ENCODE results near the gene C3. TPM values are rescaled to one million over a fixed set of nuclear protein-coding genes. Genes with fewer than 3 reads are reported as not detected.
"Not testable (repeated sequence)": the region's sequence is repeated elsewhere in the genome, so short reads cannot be mapped to it uniquely, and the experiment has no call there.

C3 gene
- total RNA-seq, 1 donor from 2014 or later = 133 TPM

DNA sequence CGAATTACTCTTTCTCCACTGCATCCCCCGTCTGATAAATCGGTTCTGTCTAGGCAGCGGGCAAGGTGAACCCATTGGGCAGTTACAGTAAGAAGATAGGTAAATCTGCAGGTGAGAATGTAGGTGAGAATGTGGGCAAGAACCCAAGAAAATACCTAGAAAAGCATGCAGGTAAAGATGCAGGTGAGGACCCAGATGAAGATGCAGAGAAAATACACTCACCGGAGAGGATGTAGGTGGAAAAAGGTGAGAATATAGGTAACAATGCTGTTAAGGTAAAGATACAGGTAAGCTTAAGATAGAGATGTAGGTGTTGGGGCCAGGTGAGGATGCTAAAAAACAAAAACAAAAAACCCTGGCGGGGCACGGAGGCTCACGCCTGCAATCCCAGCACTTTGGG lies 44.2 kb downstream of the C3 start:
- Histone ChIP-seq H3K27ac (replicated peaks) (no peak overlapping the region), H3K9me3 (replicated peaks) (no peaks in the 10 kb centered on the region), H3K4me1 (peaks cover 6% of the 10 kb centered on the region), H3K4me3 (no peak overlapping the region), H3K27me3 (ENCODE audit: low read depth) (peaks cover 67% of the 10 kb centered on the region), H3K36me3 (peaks cover 10% of the 10 kb centered on the region)
- DNase-seq = no peak
- TF ChIP-seq, protein P1, sequence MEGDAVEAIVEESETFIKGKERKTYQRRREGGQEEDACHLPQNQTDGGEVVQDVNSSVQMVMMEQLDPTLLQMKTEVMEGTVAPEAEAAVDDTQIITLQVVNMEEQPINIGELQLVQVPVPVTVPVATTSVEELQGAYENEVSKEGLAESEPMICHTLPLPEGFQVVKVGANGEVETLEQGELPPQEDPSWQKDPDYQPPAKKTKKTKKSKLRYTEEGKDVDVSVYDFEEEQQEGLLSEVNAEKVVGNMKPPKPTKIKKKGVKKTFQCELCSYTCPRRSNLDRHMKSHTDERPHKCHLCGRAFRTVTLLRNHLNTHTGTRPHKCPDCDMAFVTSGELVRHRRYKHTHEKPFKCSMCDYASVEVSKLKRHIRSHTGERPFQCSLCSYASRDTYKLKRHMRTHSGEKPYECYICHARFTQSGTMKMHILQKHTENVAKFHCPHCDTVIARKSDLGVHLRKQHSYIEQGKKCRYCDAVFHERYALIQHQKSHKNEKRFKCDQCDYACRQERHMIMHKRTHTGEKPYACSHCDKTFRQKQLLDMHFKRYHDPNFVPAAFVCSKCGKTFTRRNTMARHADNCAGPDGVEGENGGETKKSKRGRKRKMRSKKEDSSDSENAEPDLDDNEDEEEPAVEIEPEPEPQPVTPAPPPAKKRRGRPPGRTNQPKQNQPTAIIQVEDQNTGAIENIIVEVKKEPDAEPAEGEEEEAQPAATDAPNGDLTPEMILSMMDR (IDR thresholded peaks at IDR 0.05; ENCODE audit: borderline replicate concordance) = no peak
- intact Hi-C loops (cut with micrococcal nuclease) = no loop called here

DNA sequence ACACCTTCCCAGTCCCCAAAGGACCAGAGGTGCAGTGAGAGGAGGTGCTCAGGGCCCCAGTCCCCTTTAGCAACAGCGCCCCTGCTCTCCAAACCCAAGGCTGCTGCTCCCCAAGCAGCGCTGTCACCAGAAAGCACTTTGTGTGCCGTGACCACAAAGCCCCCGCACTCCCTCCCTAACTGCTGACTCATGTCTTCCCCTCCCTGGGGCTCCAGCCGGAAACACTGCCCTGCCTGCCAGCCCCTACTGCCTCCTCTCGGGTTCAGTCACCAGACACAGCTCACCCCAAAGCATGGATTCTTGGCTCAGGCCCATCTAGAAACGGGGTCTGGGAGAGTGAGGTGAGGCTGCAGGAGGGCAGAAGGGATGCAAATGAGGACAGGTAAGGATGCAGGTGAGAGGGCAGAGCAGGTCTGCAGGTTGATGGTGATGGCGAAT lies 45.6 kb downstream of the C3 start:
- peaks cover 2% of the 10 kb centered on the region for H3K36me3 ChIP-seq
- H3K27me3 ChIP-seq (ENCODE audit: low read depth) = peaks cover 69% of the 10 kb centered on the region
- no peak overlapping the region for H3K27ac ChIP-seq (replicated peaks)
- H3K9me3 ChIP-seq (replicated peaks) = no peaks in the 10 kb centered on the region
- TF ChIP-seq, protein P1 (IDR thresholded peaks at IDR 0.05; ENCODE audit: borderline replicate concordance) = no peak
- DNase-seq = peak; percentile 50
- intact Hi-C loops (cut with micrococcal nuclease) = no loop called here
- peaks cover 6% of the 10 kb centered on the region for H3K4me1 ChIP-seq
- no peak overlapping the region for H3K4me3 ChIP-seq

DNA sequence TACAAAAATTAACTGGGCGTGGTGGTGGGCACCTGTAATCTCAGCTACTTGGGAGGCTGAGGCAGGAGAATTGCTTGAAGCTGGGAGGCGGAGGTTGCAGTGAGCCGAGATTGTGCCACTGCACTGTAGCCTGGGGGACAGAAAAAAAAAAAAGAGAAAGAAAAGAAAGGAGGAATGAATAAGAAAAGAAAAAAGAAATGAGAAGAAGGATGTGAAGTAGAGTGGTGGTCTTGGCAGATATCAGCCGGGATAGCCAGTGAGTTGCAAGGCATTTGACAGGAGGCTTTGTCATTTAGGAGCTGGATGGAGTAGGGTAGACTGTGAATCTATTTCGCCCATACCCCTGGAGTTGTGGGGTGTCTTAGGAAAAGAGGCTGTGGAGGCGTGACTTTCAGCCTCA lies 46.0 kb downstream of the C3 start:
- H3K4me3 ChIP-seq; intact Hi-C loops (cut with micrococcal nuclease): not testable (repeated sequence)
- peaks cover 66% of the 10 kb centered on the region for H3K27me3 ChIP-seq (ENCODE audit: low read depth)

DNA sequence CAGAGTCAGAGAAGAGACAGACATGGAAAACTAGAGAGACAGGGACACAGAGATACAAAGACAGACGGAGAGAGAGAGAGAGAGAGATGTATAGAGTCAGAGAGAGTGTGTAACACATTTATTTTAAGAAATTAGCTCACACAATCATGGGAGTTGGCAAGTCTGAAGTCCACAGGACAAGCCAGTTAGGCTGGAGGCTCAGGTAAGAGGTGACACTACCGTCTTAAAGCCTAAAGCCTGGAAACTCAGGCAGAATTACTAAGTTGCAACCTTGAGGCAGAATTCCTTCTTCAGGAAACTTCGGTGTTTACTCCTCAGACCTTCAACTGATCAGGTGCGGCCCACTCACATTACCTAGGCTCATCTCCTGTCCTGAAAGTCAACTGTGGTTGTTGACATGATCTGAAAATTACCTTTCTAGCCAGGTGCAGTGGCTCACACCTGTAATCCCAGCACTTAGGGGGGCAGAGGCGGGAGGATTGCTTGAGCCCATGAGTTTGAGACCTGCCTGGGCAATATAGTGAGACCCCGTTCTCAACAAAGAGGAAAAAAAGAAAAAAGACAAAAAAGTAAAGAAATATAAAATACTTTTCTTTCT lies 47.7 kb downstream of the C3 start:
- DNase-seq = no peak
- Histone ChIP-seq H3K27me3 (ENCODE audit: low read depth) (peaks cover 69% of the 10 kb centered on the region), H3K27ac (replicated peaks) (no peak overlapping the region), H3K9me3 (replicated peaks) (no peaks in the 10 kb centered on the region), H3K36me3 (no peaks in the 10 kb centered on the region), H3K4me1 (peaks cover 6% of the 10 kb centered on the region), H3K4me3 (no peak overlapping the region)
- TF ChIP-seq, protein P1 (IDR thresholded peaks at IDR 0.05; ENCODE audit: borderline replicate concordance) = no peak
- intact Hi-C loops (cut with micrococcal nuclease) = no loop called here

More for the DNA sequence above, 46.0 kb downstream of the C3 start:
- H3K27ac ChIP-seq (replicated peaks); H3K36me3 ChIP-seq; DNase-seq; H3K4me1 ChIP-seq; H3K9me3 ChIP-seq (replicated peaks): not testable (repeated sequence)

DNA sequence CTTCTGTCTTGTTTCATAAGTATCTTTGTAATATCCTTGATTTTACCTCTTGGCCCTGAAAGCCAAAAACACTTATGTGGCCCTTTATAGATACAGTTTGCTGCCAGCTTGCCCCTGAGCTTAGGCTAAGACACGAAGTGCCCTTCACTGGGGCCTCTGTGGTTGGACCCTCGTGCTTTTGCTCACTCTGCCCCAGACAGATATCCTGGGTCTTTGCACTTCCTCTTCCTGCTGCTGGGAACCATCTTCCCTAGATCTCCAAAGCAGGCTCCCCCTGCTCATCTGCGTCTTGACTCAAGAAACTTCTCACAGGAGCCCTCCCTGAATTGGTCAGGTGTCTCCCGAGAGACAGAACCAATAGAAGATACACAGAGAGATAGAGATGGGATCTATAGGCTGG lies 48.5 kb downstream of the C3 start:
- TF ChIP-seq, protein P1 (IDR thresholded peaks at IDR 0.05; ENCODE audit: borderline replicate concordance) = no peak
- Histone ChIP-seq H3K9me3 (replicated peaks) (no peaks in the 10 kb centered on the region), H3K4me1 (peaks cover 6% of the 10 kb centered on the region), H3K4me3 (no peak overlapping the region), H3K36me3 (no peaks in the 10 kb centered on the region), H3K27me3 (ENCODE audit: low read depth) (peaks cover 69% of the 10 kb centered on the region), H3K27ac (replicated peaks) (no peak overlapping the region)
- intact Hi-C loops (cut with micrococcal nuclease) = no loop called here
- DNase-seq = no peak

DNA sequence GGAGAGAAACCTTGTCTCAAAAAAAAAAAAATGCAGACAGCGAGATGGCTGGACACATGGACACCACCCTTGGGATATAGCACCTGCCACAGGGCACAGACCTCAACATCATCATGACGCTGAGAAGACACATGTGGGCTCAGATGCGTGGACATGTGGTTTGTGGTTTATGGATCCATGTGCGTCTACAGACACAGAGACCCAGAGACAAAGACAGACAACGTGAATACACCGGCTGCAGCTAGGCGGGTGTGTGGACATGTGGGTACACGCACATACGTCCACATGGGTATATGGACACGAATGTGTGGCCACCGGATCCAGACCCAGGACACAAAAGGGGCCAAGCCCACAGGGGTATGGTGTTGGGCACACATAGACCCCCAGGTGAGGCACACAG lies 51.8 kb downstream of the C3 start:
- no peak for DNase-seq
- Histone ChIP-seq H3K9me3 (replicated peaks) (peaks cover 5% of the 10 kb centered on the region), H3K27ac (replicated peaks) (no peak overlapping the region), H3K4me3 (no peak overlapping the region), H3K27me3 (ENCODE audit: low read depth) (peaks cover 59% of the 10 kb centered on the region), H3K4me1 (no peaks in the 10 kb centered on the region), H3K36me3 (no peaks in the 10 kb centered on the region)
- TF ChIP-seq, protein P1 (IDR thresholded peaks at IDR 0.05; ENCODE audit: borderline replicate concordance) = no peak
- intact Hi-C loops (cut with micrococcal nuclease) = no loop called here

Data from left ventricle myocardium inferior (tissue), 1 donor.